K562 (cell line): ENCODE measurements around the gene NPFFR1.

Experiments
- CHD4 ChIP-seq: fragments of 200-600 bp; sonication (generic); IDR thresholded peaks from 3 replicates; pipeline ENCODE4 v1.6.1; 2012; ENCODE audit warnings: low read depth, mild to moderate bottlenecking, mixed read lengths, low read length, inconsistent platforms; ENCODE audit not compliant: insufficient read depth, insufficient replicate concordance, poor library complexity, severe bottlenecking
- CTCF ChIP-seq, 3 experiments: IDR thresholded peaks in 2 of 3; conservative IDR thresholded peaks in 1 of 3; 2 replicates each; pipeline ENCODE4 v1.5.1; 2011 to 2012; ENCODE audit warnings: low read length in 3 of 3, mild to moderate bottlenecking in 3 of 3, control low read depth in 2 of 3, improper control_type of control experiment in 1 of 3, inconsistent platforms in 1 of 3, low read depth in 1 of 3, mixed read lengths in 1 of 3, moderate library complexity in 1 of 3; ENCODE audit not compliant: insufficient read depth in 2 of 3
- EGR1 ChIP-seq: fragments of 450-650 bp; conservative IDR thresholded peaks from 2 replicates; pipeline ENCODE4 v1.6.1; 2017; ENCODE audit warnings: mild to moderate bottlenecking
- EZH2 ChIP-seq: IDR thresholded peaks from 2 replicates; pipeline ENCODE4 v1.6.1; 2012; ENCODE audit warnings: low read depth, mild to moderate bottlenecking, inconsistent platforms, low read length, borderline replicate concordance
- POLR2AphosphoS5 ChIP-seq: IDR thresholded peaks from 2 replicates; pipeline ENCODE4 v1.6.1; 2011; ENCODE audit warnings: mild to moderate bottlenecking, low read depth, low read length, moderate library complexity; ENCODE audit not compliant: control insufficient read depth, insufficient read depth
- RBM14 ChIP-seq: fragments of 200-400 bp; formaldehyde crosslinking; IDR thresholded peaks from 2 replicates; pipeline ENCODE4 v1.6.1; 2018; ENCODE audit warnings: low read depth, mild to moderate bottlenecking, low read length, moderate library complexity, borderline replicate concordance; ENCODE audit not compliant: insufficient read depth
- RNF2 ChIP-seq: sonication (generic); IDR thresholded peaks from 2 replicates; pipeline ENCODE4 v1.6.1; 2016
- ZBTB7A ChIP-seq: IDR thresholded peaks from 2 replicates; pipeline ENCODE4 v1.6.1; 2011; ENCODE audit warnings: low read depth, mild to moderate bottlenecking, low read length, moderate library complexity, borderline replicate concordance; ENCODE audit not compliant: control insufficient read depth
- ZNF551 ChIP-seq: fragments of 250-450 bp; sonication (Bioruptor Pico); IDR thresholded peaks from 2 replicates; pipeline ENCODE4 v1.5.0; 2021; ENCODE audit warnings: mild to moderate bottlenecking, moderate library complexity
- ZNF589 ChIP-seq: fragments of 200-800 bp; sonication (Bioruptor generic); IDR thresholded peaks from 2 replicates; pipeline ENCODE4 v1.6.1; 2016; ENCODE audit warnings: low read depth, missing genetic modification characterization, missing compliant biosample characterization

DNA sequence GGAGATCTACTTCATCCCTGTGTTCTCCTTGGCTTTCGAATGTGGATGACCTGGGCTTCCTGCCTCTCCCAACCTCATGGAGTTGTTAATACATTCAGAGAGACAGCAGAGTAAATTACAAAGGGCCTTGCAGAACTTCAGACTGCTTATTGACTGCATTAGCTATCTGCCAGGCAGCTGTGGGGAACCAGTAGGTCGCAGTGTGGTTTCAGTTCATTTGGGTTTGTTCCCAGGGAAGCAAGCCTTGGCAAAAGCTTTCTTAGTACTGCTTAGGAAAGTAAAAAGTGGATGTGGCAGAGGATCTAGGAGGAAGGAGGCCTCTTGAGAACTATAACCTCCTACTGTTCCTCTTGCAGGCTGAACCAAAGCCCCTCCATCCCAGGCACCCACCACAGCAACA, 9.2 kb downstream of the NPFFR1 start:
- TF ChIP-seq RBM14 (no peak), ZNF589 (CRISPR knock-in tag) (no peak), POLR2AphosphoS5 (no peak), ZBTB7A (no peak), EZH2 (no peak), CTCF (IDR thresholded peaks at IDR 0.05 in 2 of 3, conservative IDR thresholded peaks at IDR 0.05 in 1 of 3; ENCODE audit: insufficient read depth in 2 of 3, low read depth in 1 of 3, low read length in 3 of 3) (no peak), CHD4 (no peak), ZNF551 (CRISPR knock-in tag) (no peak), EGR1 (no peak), RNF2 (no peak)
